Uterus (tissue), 2 donors: ENCODE measurements around the gene CCDC77.

ENCODE experiments used
- CTCF ChIP-seq, 4 experiments: fragments of 200-600 bp in 2 of 4; fragments of 450-650 bp in 2 of 4; sonication (generic) in 2 of 4; IDR thresholded peaks; one replicate each; pipeline ENCODE4 v1.5.1; 2016 to 2019; ENCODE audit warnings: antibody characterized with exemption in 4 of 4, mild to moderate bottlenecking in 2 of 4, moderate library complexity in 1 of 4
- POLR2A ChIP-seq, 2 donors: fragments of 450-650 bp; IDR thresholded peaks; one replicate each; pipeline ENCODE4 v1.6.1; 2016; ENCODE audit warnings: antibody characterized with exemption in 2 of 2, mild to moderate bottlenecking in 1 of 2, moderate library complexity in 1 of 2

- TF ChIP-seq CTCF (IDR thresholded peaks at IDR 0.05) (no peak), POLR2A (IDR thresholded peaks at IDR 0.05) (no peak)
Measured at GRCh38 chr12:356276-356988, 45.0 kb upstream of the CCDC77 start.
